GM21576 (cell line): Measurements from ENCODE around the gene CCDC141.

ENCODE experiments used
- ATAC-seq: cut with Tn5 transposase; IDR thresholded peaks from one replicate; pipeline ENCODE4 v1.9.1; 2021; ENCODE audit warnings: mild to moderate bottlenecking, moderate library complexity; ENCODE audit not compliant: unreplicated experiment

CCDC141 gene

GRCh38 chr2:178787934-178788333, 262.0 kb downstream of the CCDC141 start:
- no peak for ATAC-seq

- no peak for ATAC-seq
Measured at GRCh38 chr2:178787155-178787554, 262.8 kb downstream of the CCDC141 start.

DNA sequence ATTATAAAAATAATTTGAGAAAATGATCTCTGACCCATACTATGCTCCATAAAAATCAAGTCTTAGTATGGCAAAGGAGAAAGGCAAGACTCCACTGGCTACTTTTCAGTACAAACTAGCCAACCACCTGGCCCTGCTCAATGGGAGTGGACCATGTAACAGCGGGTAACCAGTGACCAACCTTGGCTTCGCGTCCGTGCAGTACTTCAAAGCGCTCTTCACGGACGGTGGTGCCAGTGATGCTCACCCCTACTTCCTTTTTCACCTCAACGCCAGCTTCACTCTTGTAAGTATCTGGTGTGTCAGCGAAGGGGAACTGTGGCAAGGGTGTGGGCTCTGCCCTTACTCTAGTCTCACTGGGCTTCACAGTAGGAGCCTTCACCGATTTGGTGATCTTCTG, 266.0 kb downstream of the CCDC141 start:
- ATAC-seq = no peak

- no peak for ATAC-seq
Measured at GRCh38 chr2:178782236-178782635, 267.7 kb downstream of the CCDC141 start.
